ENCODE results near the gene LRBA. TPM values are rescaled to one million over a fixed set of nuclear protein-coding genes. Genes with fewer than 3 reads are reported as not detected.
A peak's percentile ranks its signal among the peaks of the same experiment; 100 is the strongest.

The LRBA gene
- total and polyA plus RNA-seq, 7 donors: 16.8 to 184 (median 91.1) TPM

GRCh38 chr4:150580306-150580705 lies 434.8 kb downstream of the LRBA start:
- TF ChIP-seq EP300 (IDR thresholded peaks at IDR 0.05) (no peak), POLR2A (IDR thresholded peaks at IDR 0.05) (no peak)
- Histone ChIP-seq H3K4me3 (peak overlapping the region; percentile 76 to 96 (median 81)), H3K27me3 (no peaks in the 10 kb centered on the region), H3K36me3 (no peaks in the 10 kb centered on the region), H3K27ac (peak overlapping the region in 3 of 4 donors; percentile 90 to 93 (median 92)), H3K4me1 (peaks cover 0 to 13% (median 2%) of the 10 kb centered on the region in 4 donors), H3K9me3 (no peaks in the 10 kb centered on the region)
- WGBS, 2 donors: 80 to 86% methylated on average over 9 of the region's 9 CpGs
- intact Hi-C loops (cut with DNase I): loop anchor here (5.0 kb wide), 2 partner anchors 68 to 578 kb away; no protein-coding TSS in a partner anchor
- no peak for DNase-seq

- peak; percentile 82 for DNase-seq
- TF ChIP-seq CTCF (IDR thresholded peaks at IDR 0.05) (no peak), POLR2AphosphoS5 (IDR thresholded peaks at IDR 0.05) (peak in 3 of 4 donors; percentile 7 to 73 (median 58)), EP300 (IDR thresholded peaks at IDR 0.05) (no peak), POLR2A (IDR thresholded peaks at IDR 0.05) (peak in 1 of 2 donors; percentile 41)
- no peaks in the 10 kb centered on the region for H3K27me3 ChIP-seq
- peaks cover 0 to 19% (median 3%) of the 10 kb centered on the region in 4 donors for H3K4me1 ChIP-seq
- H3K4me3 ChIP-seq: peak overlapping the region; percentile 76 to 96 (median 81)
- intact Hi-C loops (cut with DNase I): loop anchor here (1.0 to 5.0 kb wide), 3 partner anchors 67 to 577 kb away; no protein-coding TSS in a partner anchor
- no peaks in the 10 kb centered on the region for H3K9me3 ChIP-seq
- H3K27ac ChIP-seq: peak overlapping the region in 3 of 4 donors; percentile 90 to 93 (median 92)
- no peaks in the 10 kb centered on the region for H3K36me3 ChIP-seq
- WGBS, 2 donors: 79 to 85% methylated on average over 66 of the region's 66 CpGs
Measured at GRCh38 chr4:150579551-150580234, 435.4 kb downstream of the LRBA start.

GRCh38 chr4:150578745-150579501 lies 436.2 kb downstream of the LRBA start:
- peak overlapping the region; percentile 76 to 96 (median 81) for H3K4me3 ChIP-seq
- intact Hi-C loops (cut with DNase I): loop anchor here (1.0 kb wide), 1 partner anchor 281 kb away; no protein-coding TSS in a partner anchor
- 75 to 88% methylated on average over 12 of the region's 12 CpGs for WGBS, 2 donors
- H3K27ac ChIP-seq: peak overlapping the region in 3 of 4 donors; percentile 90 to 93 (median 92)
- peak in 3 of 4 donors; percentile 16 to 59 (median 45) for TF ChIP-seq EP300 (IDR thresholded peaks at IDR 0.05)
- TF ChIP-seq POLR2AphosphoS5 (IDR thresholded peaks at IDR 0.05): peak; percentile 42 to 86 (median 64)
- TF ChIP-seq POLR2A (IDR thresholded peaks at IDR 0.05): no peak
- no peak for TF ChIP-seq CTCF (IDR thresholded peaks at IDR 0.05)
- H3K36me3 ChIP-seq: no peaks in the 10 kb centered on the region
- no peaks in the 10 kb centered on the region for H3K9me3 ChIP-seq
- peaks cover 0 to 26% (median 7%) of the 10 kb centered on the region in 4 donors for H3K4me1 ChIP-seq
- H3K27me3 ChIP-seq: no peaks in the 10 kb centered on the region
- DNase-seq: peak; percentile 85

GRCh38 chr4:150577796-150578195 lies 437.3 kb downstream of the LRBA start:
- no peaks in the 10 kb centered on the region for H3K27me3 ChIP-seq
- no peak for TF ChIP-seq CTCF (IDR thresholded peaks at IDR 0.05)
- no peak for TF ChIP-seq POLR2AphosphoS5 (IDR thresholded peaks at IDR 0.05)
- TF ChIP-seq POLR2A (IDR thresholded peaks at IDR 0.05): no peak
- TF ChIP-seq EP300 (IDR thresholded peaks at IDR 0.05): no peak
- H3K4me1 ChIP-seq: peaks cover 0 to 38% (median 17%) of the 10 kb centered on the region in 4 donors
- H3K9me3 ChIP-seq: no peaks in the 10 kb centered on the region
- H3K36me3 ChIP-seq: no peaks in the 10 kb centered on the region
- 78% methylated on average over 1 of the region's 1 CpG for WGBS, 2 donors
- intact Hi-C loops (cut with DNase I): no loop called here
- DNase-seq: no peak
- H3K4me3 ChIP-seq: peak overlapping the region; percentile 0 to 83 (median 78)
- H3K27ac ChIP-seq: peak overlapping the region in 3 of 4 donors; percentile 90 to 93 (median 92)

- 83 to 85% methylated on average over 3 of the region's 3 CpGs for WGBS, 2 donors
- Histone ChIP-seq H3K4me3 (peak overlapping the region in 3 of 4 donors; percentile 0 to 26 (median 25)), H3K27ac (peak overlapping the region in 3 of 4 donors; percentile 90 to 93 (median 92)), H3K27me3 (no peaks in the 10 kb centered on the region), H3K9me3 (no peaks in the 10 kb centered on the region), H3K36me3 (no peaks in the 10 kb centered on the region), H3K4me1 (peaks cover 0 to 62% (median 39%) of the 10 kb centered on the region in 4 donors)
- intact Hi-C loops (cut with DNase I): no loop called here
- DNase-seq: no peak
- TF ChIP-seq POLR2A (IDR thresholded peaks at IDR 0.05) (no peak), EP300 (IDR thresholded peaks at IDR 0.05) (no peak), CTCF (IDR thresholded peaks at IDR 0.05) (no peak)
Measured at GRCh38 chr4:150574678-150575077, 440.4 kb downstream of the LRBA start.
